ENCODE data around the gene CDH1.
"Not testable (repeated sequence)": the region's sequence is repeated elsewhere in the genome, so short reads cannot be mapped to it uniquely, and the experiment has no call there.

The CDH1 gene

GRCh38 chr16:68762996-68763756 is 26.1 kb downstream of the CDH1 start:
- DNase-seq, result no peak

GRCh38 chr16:68764862-68765261 is 27.8 kb downstream of the CDH1 start:
- DNase-seq, result no peak

- DNase-seq, result no peak
Observed at GRCh38 chr16:68767581-68767980, 30.5 kb downstream of the CDH1 start.

- no peak for DNase-seq
Observed at GRCh38 chr16:68768175-68768574, 31.1 kb downstream of the CDH1 start.

- no peak for DNase-seq
Observed at GRCh38 chr16:68768771-68769170, 31.7 kb downstream of the CDH1 start.

GRCh38 chr16:68770671-68771070 is 33.6 kb downstream of the CDH1 start:
- DNase-seq, result no peak

- no peak for DNase-seq
Observed at GRCh38 chr16:68772030-68772681, 35.1 kb downstream of the CDH1 start.

- DNase-seq, result no peak
Observed at GRCh38 chr16:68772871-68773270, 35.8 kb downstream of the CDH1 start.

- no peak for DNase-seq
Observed at GRCh38 chr16:68774982-68775634, 38.0 kb downstream of the CDH1 start.

GRCh38 chr16:68776821-68777485 is 39.9 kb downstream of the CDH1 start:
- DNase-seq, result no peak

GRCh38 chr16:68778551-68779231 is 41.6 kb downstream of the CDH1 start:
- no peak for DNase-seq

GRCh38 chr16:68779891-68780290 is 42.8 kb downstream of the CDH1 start:
- no peak for DNase-seq

GRCh38 chr16:68781784-68782183 is 44.7 kb downstream of the CDH1 start:
- DNase-seq, result no peak

GRCh38 chr16:68782198-68783174 is 45.4 kb downstream of the CDH1 start:
- no peak for DNase-seq

GRCh38 chr16:68784226-68784625 is 47.1 kb downstream of the CDH1 start:
- no peak for DNase-seq

GRCh38 chr16:68784721-68785120 is 47.6 kb downstream of the CDH1 start:
- DNase-seq, result no peak

- DNase-seq, result no peak
Observed at GRCh38 chr16:68785715-68786114, 48.6 kb downstream of the CDH1 start.

GRCh38 chr16:68786685-68787418 is 49.8 kb downstream of the CDH1 start:
- DNase-seq, result no peak

- not testable (repeated sequence) for DNase-seq
Observed at GRCh38 chr16:68787419-68787807, 50.3 kb downstream of the CDH1 start.

GRCh38 chr16:68790130-68790761 is 53.2 kb downstream of the CDH1 start:
- DNase-seq, result no peak
